Measurements from ENCODE around the gene ATP12A.

ATP12A gene

DNA sequence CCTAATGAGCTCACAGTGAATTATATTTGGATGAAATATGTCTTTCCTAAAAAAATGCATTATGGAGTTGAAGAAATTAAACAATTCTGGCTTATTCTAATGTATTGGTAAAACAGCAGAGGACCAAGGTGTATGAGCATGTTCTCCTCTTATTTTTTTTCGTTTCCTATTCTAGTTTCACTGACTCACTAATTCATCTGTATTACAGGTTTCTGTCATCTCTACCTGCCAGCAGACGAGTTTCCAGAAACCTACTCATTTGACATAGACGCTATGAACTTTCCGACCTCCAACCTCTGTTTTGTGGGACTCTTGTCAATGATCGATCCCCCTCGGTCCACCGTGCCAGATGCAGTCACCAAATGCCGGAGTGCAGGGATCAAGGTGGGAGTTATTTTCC is 20.3 kb downstream of the ATP12A start:
- no peaks in the 10 kb centered on the region for H3K4me1 ChIP-seq (ENCODE audit: control insufficient read depth, insufficient read depth, low read length)
- no peaks in the 10 kb centered on the region for H3K36me3 ChIP-seq (ENCODE audit: control insufficient read depth, insufficient read depth, low read length)
- H3K4me3 ChIP-seq (ENCODE audit: insufficient read depth, low read depth, low read length): no peak overlapping the region
- no peaks in the 10 kb centered on the region for H3K27me3 ChIP-seq (ENCODE audit: control insufficient read depth, insufficient read depth, low read length, poor library complexity, severe bottlenecking)
- H3K9me3 ChIP-seq (ENCODE audit: control insufficient read depth, low read length): no peaks in the 10 kb centered on the region
- no peak overlapping the region for H3K27ac ChIP-seq (ENCODE audit: insufficient read depth, low read depth, low read length, poor library complexity, severe bottlenecking)
- 91 to 92% methylated on average over 8 of the region's 8 CpGs for WGBS, 2 experiments

DNA sequence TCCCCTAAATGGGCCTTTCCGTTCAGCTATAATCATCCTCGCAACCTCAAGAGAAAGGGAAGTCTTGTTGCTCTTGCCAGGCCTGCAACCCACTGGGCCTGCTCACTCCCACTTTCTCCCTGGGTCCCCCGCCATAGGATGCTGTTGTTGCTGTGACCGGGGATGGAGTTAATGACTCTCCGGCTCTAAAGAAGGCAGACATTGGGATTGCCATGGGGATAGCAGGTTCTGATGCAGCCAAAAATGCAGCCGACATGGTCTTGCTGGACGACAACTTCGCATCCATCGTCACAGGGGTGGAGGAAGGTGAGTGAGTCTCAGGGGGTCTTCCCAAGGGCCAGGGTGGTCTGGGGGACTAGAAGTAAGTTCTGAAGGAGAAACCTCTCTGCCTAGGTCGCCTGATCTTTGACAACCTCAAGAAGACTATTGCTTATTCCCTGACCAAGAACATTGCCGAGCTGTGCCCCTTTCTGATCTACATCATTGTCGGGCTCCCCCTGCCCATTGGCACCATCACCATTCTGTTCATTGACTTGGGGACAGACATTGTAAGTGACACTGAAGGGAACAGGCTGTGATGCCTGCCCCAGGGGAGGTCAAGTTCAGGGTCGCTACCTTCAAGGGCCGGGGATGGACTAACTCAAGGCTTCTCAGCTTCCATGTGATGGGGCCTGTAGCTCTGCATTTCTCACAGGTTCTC is 26.8 kb downstream of the ATP12A start:
- no peak overlapping the region for H3K27ac ChIP-seq (ENCODE audit: insufficient read depth, low read depth, low read length, poor library complexity, severe bottlenecking)
- H3K36me3 ChIP-seq (ENCODE audit: control insufficient read depth, insufficient read depth, low read length): no peaks in the 10 kb centered on the region
- H3K4me1 ChIP-seq (ENCODE audit: control insufficient read depth, insufficient read depth, low read length): no peaks in the 10 kb centered on the region
- H3K9me3 ChIP-seq (ENCODE audit: control insufficient read depth, low read length): no peaks in the 10 kb centered on the region
- 91 to 92% methylated on average over 14 of the region's 14 CpGs for WGBS, 2 experiments
- no peaks in the 10 kb centered on the region for H3K27me3 ChIP-seq (ENCODE audit: control insufficient read depth, insufficient read depth, low read length, poor library complexity, severe bottlenecking)
- H3K4me3 ChIP-seq (ENCODE audit: insufficient read depth, low read depth, low read length): no peak overlapping the region

DNA sequence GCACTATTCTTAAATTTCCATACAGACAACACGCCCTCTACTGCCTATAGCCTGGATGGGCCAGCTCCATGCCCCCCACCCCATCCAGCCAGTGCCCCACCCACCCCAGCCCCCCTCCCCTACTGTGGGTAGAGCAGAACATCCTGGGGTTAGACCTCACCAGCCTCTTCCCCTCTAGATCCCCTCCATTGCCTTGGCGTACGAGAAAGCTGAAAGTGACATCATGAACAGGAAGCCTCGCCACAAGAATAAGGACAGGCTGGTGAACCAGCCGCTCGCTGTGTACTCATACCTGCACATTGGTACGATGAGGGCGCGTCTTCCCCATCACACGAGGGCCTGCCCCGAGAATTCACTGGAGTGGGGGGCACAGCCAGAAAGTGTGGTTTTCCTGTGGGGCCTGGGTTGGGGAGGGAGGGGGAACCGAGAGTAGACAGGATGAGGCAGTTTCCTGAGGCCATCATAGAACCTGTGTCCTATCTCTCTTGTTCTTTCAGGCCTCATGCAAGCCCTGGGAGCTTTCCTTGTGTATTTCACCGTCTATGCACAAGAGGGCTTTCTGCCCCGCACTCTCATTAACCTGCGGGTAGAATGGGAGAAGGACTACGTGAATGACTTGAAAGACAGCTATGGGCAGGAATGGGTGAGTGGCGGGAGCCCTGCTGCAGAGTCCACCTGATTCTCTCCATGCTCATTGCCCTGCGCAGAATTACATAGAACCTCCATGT is 29.1 kb downstream of the ATP12A start:
- Histone ChIP-seq H3K27ac (ENCODE audit: insufficient read depth, low read depth, low read length, poor library complexity, severe bottlenecking) (no peak overlapping the region), H3K4me3 (ENCODE audit: insufficient read depth, low read depth, low read length) (no peak overlapping the region), H3K27me3 (ENCODE audit: control insufficient read depth, insufficient read depth, low read length, poor library complexity, severe bottlenecking) (no peaks in the 10 kb centered on the region), H3K9me3 (ENCODE audit: control insufficient read depth, low read length) (no peaks in the 10 kb centered on the region), H3K36me3 (ENCODE audit: control insufficient read depth, insufficient read depth, low read length) (no peaks in the 10 kb centered on the region), H3K4me1 (ENCODE audit: control insufficient read depth, insufficient read depth, low read length) (no peaks in the 10 kb centered on the region)
- WGBS, 2 experiments: 91 to 92% methylated on average over 18 of the region's 18 CpGs

DNA sequence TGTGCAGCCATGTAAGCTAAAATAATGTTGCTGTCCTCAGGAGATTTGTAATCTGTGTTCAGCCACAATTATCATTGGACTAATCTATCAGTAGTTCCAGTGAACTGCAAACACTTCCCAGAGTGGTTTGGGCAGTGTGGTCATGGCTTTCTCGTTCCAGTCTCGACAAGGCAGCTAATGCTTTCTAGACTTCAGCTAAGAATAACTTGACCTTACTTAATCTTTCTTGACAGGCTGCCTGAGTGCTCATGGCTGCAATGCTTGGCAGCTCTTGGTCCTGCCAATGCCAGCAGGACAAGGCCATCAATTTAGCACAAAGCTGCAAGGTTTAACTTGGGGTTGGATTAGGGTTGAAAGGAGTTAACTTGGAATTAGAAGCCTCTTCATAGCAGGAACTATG is 32.8 kb downstream of the ATP12A start:
- Histone ChIP-seq H3K27me3 (ENCODE audit: control insufficient read depth, insufficient read depth, low read length, poor library complexity, severe bottlenecking) (no peaks in the 10 kb centered on the region), H3K4me3 (ENCODE audit: insufficient read depth, low read depth, low read length) (no peak overlapping the region), H3K9me3 (ENCODE audit: control insufficient read depth, low read length) (no peaks in the 10 kb centered on the region), H3K27ac (ENCODE audit: insufficient read depth, low read depth, low read length, poor library complexity, severe bottlenecking) (no peak overlapping the region), H3K36me3 (ENCODE audit: control insufficient read depth, insufficient read depth, low read length) (no peaks in the 10 kb centered on the region), H3K4me1 (ENCODE audit: control insufficient read depth, insufficient read depth, low read length) (no peaks in the 10 kb centered on the region)
- WGBS, 2 experiments: 95 to 96% methylated on average over 2 of the region's 2 CpGs

DNA sequence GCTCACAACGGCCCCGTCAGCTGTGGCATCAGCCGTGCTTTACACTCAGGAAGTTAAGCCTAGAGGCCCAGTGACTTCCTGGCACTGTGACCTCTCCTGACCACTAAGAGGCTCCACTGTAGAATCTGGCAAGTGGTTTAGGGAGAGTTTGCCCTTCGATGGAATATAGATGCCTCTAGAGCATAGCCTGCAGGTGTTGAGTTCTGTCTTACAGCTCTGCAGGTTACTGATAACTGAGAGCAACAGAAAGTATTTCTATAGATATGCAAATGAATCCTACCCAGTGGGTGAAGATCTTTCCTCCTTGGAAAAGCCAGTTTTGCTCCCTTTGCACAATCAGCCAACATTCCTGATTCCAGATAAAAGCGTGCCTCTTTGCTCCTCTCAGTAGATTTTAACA is 35.8 kb downstream of the ATP12A start:
- WGBS, 2 experiments: 52 to 54% methylated on average over 5 of the region's 5 CpGs
- no peaks in the 10 kb centered on the region for H3K36me3 ChIP-seq (ENCODE audit: control insufficient read depth, insufficient read depth, low read length)
- H3K9me3 ChIP-seq (ENCODE audit: control insufficient read depth, low read length): no peaks in the 10 kb centered on the region
- no peaks in the 10 kb centered on the region for H3K27me3 ChIP-seq (ENCODE audit: control insufficient read depth, insufficient read depth, low read length, poor library complexity, severe bottlenecking)
- no peak overlapping the region for H3K4me3 ChIP-seq (ENCODE audit: insufficient read depth, low read depth, low read length)
- no peaks in the 10 kb centered on the region for H3K4me1 ChIP-seq (ENCODE audit: control insufficient read depth, insufficient read depth, low read length)
- no peak overlapping the region for H3K27ac ChIP-seq (ENCODE audit: insufficient read depth, low read depth, low read length, poor library complexity, severe bottlenecking)

DNA sequence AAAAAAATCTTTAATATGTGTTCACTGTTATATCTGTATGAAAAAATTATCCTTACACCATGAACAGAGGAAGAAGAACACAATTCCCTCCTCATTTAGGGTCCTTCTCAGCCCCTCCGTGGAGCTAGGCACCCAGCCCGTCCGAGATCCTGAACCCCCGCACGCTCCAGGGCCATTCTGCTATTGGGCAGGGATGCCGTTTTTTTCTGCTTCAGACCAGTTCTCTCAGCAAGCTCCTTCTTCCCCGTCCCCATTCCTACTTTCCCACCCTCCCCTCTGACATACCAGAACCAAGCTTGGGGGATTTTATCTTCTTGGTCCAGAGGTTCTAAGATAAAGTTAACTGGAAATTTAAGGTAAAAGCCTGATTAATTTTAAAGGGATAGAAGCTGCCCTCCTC is 36.2 kb downstream of the ATP12A start:
- Histone ChIP-seq H3K27me3 (ENCODE audit: control insufficient read depth, insufficient read depth, low read length, poor library complexity, severe bottlenecking) (no peaks in the 10 kb centered on the region), H3K36me3 (ENCODE audit: control insufficient read depth, insufficient read depth, low read length) (no peaks in the 10 kb centered on the region), H3K27ac (ENCODE audit: insufficient read depth, low read depth, low read length, poor library complexity, severe bottlenecking) (no peak overlapping the region), H3K4me1 (ENCODE audit: control insufficient read depth, insufficient read depth, low read length) (no peaks in the 10 kb centered on the region), H3K9me3 (ENCODE audit: control insufficient read depth, low read length) (no peaks in the 10 kb centered on the region), H3K4me3 (ENCODE audit: insufficient read depth, low read depth, low read length) (no peak overlapping the region)
- WGBS, 2 experiments: 20 to 23% methylated on average over 7 of the region's 7 CpGs

DNA sequence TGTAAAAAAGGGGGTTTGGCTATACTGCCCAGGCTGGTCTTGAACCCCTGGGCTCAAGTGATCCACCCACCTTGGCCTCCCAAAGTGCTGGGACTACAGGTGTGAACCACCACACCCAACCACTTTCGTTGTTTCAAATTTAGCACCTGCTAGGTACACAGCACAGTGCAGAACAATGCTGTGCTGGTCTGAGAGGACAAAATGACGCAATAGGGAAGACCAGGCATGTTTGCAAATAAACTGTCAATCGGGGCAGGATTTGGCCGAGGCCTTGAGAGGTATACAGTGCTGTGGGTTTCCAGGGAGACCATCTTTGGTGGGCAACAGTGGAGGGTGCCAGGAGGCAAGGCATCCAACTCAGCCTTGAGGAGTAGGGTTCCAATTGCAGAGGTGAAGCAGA is 37.0 kb downstream of the ATP12A start:
- Histone ChIP-seq H3K9me3 (ENCODE audit: control insufficient read depth, low read length) (no peaks in the 10 kb centered on the region), H3K4me3 (ENCODE audit: insufficient read depth, low read depth, low read length) (no peak overlapping the region), H3K27me3 (ENCODE audit: control insufficient read depth, insufficient read depth, low read length, poor library complexity, severe bottlenecking) (no peaks in the 10 kb centered on the region), H3K36me3 (ENCODE audit: control insufficient read depth, insufficient read depth, low read length) (no peaks in the 10 kb centered on the region), H3K27ac (ENCODE audit: insufficient read depth, low read depth, low read length, poor library complexity, severe bottlenecking) (no peak overlapping the region), H3K4me1 (ENCODE audit: control insufficient read depth, insufficient read depth, low read length) (no peaks in the 10 kb centered on the region)
- WGBS, 2 experiments: 71% methylated on average over 4 of the region's 4 CpGs

DNA sequence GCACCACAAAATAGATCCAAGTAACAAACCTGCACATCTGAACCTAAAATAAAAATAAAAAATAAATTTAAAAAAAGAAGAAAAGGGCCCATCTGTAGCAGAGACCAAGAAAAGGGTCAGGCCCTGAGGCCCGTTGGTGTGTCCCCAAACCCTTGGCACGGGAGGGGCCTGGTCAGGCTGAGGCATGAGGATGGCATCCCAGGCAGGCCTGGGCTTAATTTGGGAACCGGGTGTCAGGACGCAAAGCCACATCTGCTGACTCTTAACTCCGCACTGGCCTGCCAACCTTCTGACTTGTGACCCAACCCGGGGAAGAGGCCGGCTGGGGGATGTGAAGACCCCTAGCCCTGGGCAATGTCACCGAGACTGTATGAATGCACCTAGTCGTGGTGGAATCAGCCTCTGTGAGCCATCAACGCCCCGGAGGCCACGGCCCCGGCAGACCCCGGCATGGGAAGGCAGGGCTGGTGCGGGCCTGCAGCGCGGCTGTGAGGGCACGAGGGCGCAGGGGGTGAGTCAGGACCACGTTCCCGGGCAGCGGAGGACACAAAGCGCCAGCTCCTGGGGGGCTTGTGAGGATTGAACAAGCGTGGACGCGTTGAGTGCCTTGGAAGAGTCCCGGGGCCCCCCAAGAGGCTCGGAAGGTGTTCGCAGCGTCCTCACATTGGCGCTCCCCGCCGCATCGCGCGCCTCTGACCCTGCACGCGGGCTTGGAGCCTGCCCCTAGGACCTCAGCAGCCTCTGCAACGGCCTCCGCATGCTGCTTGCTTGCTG is 38.2 kb downstream of the ATP12A start:
- no peak overlapping the region for H3K4me3 ChIP-seq (ENCODE audit: insufficient read depth, low read depth, low read length)
- no peaks in the 10 kb centered on the region for H3K36me3 ChIP-seq (ENCODE audit: control insufficient read depth, insufficient read depth, low read length)
- no peaks in the 10 kb centered on the region for H3K27me3 ChIP-seq (ENCODE audit: control insufficient read depth, insufficient read depth, low read length, poor library complexity, severe bottlenecking)
- H3K27ac ChIP-seq (ENCODE audit: insufficient read depth, low read depth, low read length, poor library complexity, severe bottlenecking): no peak overlapping the region
- H3K9me3 ChIP-seq (ENCODE audit: control insufficient read depth, low read length): no peaks in the 10 kb centered on the region
- no peaks in the 10 kb centered on the region for H3K4me1 ChIP-seq (ENCODE audit: control insufficient read depth, insufficient read depth, low read length)
- WGBS, 2 experiments: 95% methylated on average over 40 of the region's 40 CpGs

DNA sequence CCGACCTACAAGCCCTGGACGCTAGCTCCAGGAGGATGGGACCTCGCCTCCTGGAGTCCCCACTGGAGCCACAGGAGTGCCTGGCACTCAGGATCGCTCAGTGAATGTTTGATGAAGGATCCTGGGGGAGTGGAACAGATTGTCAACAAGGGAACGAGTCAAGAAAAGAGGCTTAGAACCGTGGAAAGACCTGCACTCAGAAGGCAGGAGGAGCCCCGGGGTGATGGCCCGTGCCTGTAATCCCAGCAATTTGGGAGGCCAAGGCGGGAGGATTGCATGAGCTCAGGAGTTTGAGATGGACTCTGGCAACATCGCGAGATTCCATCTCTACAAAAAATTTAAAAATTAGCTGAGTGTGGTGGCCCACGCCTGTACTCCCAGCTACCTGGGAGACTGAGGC is 38.9 kb downstream of the ATP12A start:
- H3K36me3 ChIP-seq (ENCODE audit: control insufficient read depth, insufficient read depth, low read length): no peaks in the 10 kb centered on the region

DNA sequence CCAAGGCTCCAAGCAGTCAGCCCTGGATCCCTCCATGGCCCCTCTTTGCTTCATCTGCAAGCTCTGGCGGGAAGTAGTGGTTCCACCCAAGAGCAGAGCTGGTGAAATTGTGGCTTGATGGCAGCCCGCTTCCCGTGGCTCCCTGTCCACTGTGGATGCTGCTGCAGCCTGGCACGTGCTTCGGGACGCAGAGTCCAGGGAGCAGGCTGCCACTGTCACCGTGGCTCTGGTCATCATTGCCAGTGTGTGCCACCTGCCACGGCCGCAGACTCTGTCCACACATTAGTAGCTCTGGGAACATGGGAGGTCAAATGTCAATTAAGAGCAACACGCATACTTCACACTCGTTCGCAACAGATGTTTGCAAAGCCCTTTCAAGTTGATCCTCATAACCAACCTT is 43.0 kb downstream of the ATP12A start:
- H3K9me3 ChIP-seq (ENCODE audit: control insufficient read depth, low read length): no peaks in the 10 kb centered on the region
- no peaks in the 10 kb centered on the region for H3K36me3 ChIP-seq (ENCODE audit: control insufficient read depth, insufficient read depth, low read length)
- 87 to 88% methylated on average over 12 of the region's 12 CpGs for WGBS, 2 experiments
- no peak overlapping the region for H3K4me3 ChIP-seq (ENCODE audit: insufficient read depth, low read depth, low read length)
- H3K27me3 ChIP-seq (ENCODE audit: control insufficient read depth, insufficient read depth, low read length, poor library complexity, severe bottlenecking): no peaks in the 10 kb centered on the region
- no peak overlapping the region for H3K27ac ChIP-seq (ENCODE audit: insufficient read depth, low read depth, low read length, poor library complexity, severe bottlenecking)
- no peaks in the 10 kb centered on the region for H3K4me1 ChIP-seq (ENCODE audit: control insufficient read depth, insufficient read depth, low read length)

More for the DNA sequence above, 38.9 kb downstream of the ATP12A start:
- 89 to 92% methylated on average over 12 of the region's 12 CpGs for WGBS, 2 experiments
- Histone ChIP-seq H3K4me3 (ENCODE audit: insufficient read depth, low read depth, low read length) (no peak overlapping the region), H3K27me3 (ENCODE audit: control insufficient read depth, insufficient read depth, low read length, poor library complexity, severe bottlenecking) (no peaks in the 10 kb centered on the region), H3K9me3 (ENCODE audit: control insufficient read depth, low read length) (no peaks in the 10 kb centered on the region), H3K27ac (ENCODE audit: insufficient read depth, low read depth, low read length, poor library complexity, severe bottlenecking) (no peak overlapping the region), H3K4me1 (ENCODE audit: control insufficient read depth, insufficient read depth, low read length) (no peaks in the 10 kb centered on the region)

Measured in ectodermal cell (in vitro differentiated cells).